Measurements from ENCODE around the gene GDAP1L1.

DNA sequence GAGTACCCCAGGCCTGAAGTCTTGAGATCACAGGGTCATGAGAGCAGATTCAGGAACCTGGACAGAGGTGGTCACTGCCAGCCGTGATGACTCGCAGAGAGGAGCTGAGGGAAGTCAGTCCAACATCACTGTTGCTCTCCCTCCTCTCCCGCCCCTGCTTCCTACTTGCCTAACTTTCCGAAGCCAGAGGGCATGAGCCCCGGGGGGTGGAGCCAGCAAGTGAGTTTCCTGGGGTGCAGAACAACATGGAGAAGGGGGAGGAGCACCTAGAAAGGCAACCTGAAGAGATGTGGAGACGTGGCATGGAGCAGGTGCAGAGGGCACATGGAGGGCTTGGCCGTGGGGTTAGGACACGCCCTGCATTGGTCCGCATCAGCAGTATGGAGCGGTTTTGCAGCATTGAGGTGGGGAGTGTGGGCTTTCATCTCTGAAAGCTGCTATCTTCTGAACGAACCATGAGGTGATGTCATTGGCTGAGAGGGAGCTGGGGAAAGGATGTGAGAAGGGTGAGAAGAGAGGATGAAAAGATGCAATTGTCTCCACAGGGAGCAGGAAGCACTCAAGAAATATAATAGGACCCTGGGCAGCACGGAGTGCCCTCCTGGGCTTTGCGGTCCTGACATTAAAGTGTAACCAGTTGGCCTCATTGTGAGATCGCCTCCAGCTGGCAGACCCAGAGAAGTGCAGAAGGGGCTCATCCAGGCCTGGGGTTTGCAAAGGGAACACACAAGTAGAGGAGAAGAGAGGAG is 25.0 kb downstream of the GDAP1L1 start:
- TF ChIP-seq, protein P1, sequence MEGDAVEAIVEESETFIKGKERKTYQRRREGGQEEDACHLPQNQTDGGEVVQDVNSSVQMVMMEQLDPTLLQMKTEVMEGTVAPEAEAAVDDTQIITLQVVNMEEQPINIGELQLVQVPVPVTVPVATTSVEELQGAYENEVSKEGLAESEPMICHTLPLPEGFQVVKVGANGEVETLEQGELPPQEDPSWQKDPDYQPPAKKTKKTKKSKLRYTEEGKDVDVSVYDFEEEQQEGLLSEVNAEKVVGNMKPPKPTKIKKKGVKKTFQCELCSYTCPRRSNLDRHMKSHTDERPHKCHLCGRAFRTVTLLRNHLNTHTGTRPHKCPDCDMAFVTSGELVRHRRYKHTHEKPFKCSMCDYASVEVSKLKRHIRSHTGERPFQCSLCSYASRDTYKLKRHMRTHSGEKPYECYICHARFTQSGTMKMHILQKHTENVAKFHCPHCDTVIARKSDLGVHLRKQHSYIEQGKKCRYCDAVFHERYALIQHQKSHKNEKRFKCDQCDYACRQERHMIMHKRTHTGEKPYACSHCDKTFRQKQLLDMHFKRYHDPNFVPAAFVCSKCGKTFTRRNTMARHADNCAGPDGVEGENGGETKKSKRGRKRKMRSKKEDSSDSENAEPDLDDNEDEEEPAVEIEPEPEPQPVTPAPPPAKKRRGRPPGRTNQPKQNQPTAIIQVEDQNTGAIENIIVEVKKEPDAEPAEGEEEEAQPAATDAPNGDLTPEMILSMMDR (IDR thresholded peaks at IDR 0.05) = no peak
- TF ChIP-seq POLR2AphosphoS5 (IDR thresholded peaks at IDR 0.05) (no peak), POLR2A (IDR thresholded peaks at IDR 0.05; ENCODE audit: low read depth) (no peak), EP300 (IDR thresholded peaks at IDR 0.05) (no peak)
